H1 (cell line): ENCODE results near the gene PTPMT1.

Source experiments
- CEBPB ChIP-seq: IDR thresholded peaks from 2 replicates; pipeline ENCODE4 v1.6.1; 2012; ENCODE audit warnings: low read depth, low read length
- CHD1 ChIP-seq: IDR thresholded peaks from 2 replicates; pipeline ENCODE4 v1.6.1; 2012; ENCODE audit warnings: low read depth, low read length, improper control_type of control experiment
- CHD2 ChIP-seq: IDR thresholded peaks from 2 replicates; pipeline ENCODE4 v1.6.1; 2012; ENCODE audit warnings: low read length, improper control_type of control experiment
- EP300 ChIP-seq, 2 experiments: IDR thresholded peaks; 1 replicate in 1 of 2; 2 replicates in 1 of 2; pipeline ENCODE4 v1.6.1; 2011 to 2012; ENCODE audit warnings: low read depth in 2 of 2, low read length in 2 of 2, mild to moderate bottlenecking in 2 of 2, borderline replicate concordance in 1 of 2, inconsistent platforms in 1 of 2, moderate library complexity in 1 of 2
- GTF2F1 ChIP-seq: IDR thresholded peaks from 2 replicates; pipeline ENCODE4 v1.6.1; 2012; ENCODE audit warnings: low read depth, low read length, improper control_type of control experiment, borderline replicate concordance
- HDAC6 ChIP-seq: IDR thresholded peaks from one replicate; pipeline ENCODE4 v1.7.1; 2012; ENCODE audit warnings: low read depth, mild to moderate bottlenecking, inconsistent platforms, low read length, moderate library complexity
- KDM5A ChIP-seq: fragments of 200-600 bp; IDR thresholded peaks from 2 replicates; pipeline ENCODE4 v1.7.1; 2012; ENCODE audit warnings: mild to moderate bottlenecking, low read length, inconsistent platforms, mixed read lengths
- POLR2A ChIP-seq, 2 experiments: IDR thresholded peaks; 1 replicate in 1 of 2; 2 replicates in 1 of 2; pipeline ENCODE4 v1.6.1; 2011; ENCODE audit warnings: low read depth in 2 of 2, low read length in 2 of 2, mild to moderate bottlenecking in 2 of 2; ENCODE audit errors: control extremely low read depth in 1 of 2
- SP1 ChIP-seq: IDR thresholded peaks from 2 replicates; pipeline ENCODE4 v1.6.1; 2011; ENCODE audit warnings: low read depth, low read length
- TCF12 ChIP-seq: IDR thresholded peaks from 2 replicates; pipeline ENCODE4 v1.6.1; 2011; ENCODE audit warnings: low read depth, mild to moderate bottlenecking, low read length
- TEAD4 ChIP-seq: IDR thresholded peaks from 2 replicates; pipeline ENCODE4 v1.6.1; 2012; ENCODE audit warnings: low read depth, low read length, inconsistent platforms, mixed read lengths
- TF ChIP-seq, protein P1 (sequence below): IDR thresholded peaks from 2 replicates; pipeline ENCODE4 v1.6.1; 2012; ENCODE audit warnings: low read length, inconsistent platforms
- TF ChIP-seq, protein P2 (sequence below), 3 experiments: IDR thresholded peaks; 1 replicate in 2 of 3; 2 replicates in 1 of 3; pipeline versions ENCODE4 v1.5.1 to v1.6.1; 2011; ENCODE audit warnings: low read length in 3 of 3, mild to moderate bottlenecking in 3 of 3, inconsistent platforms in 2 of 3, low read depth in 1 of 3, moderate library complexity in 1 of 3; ENCODE audit not compliant: insufficient read depth in 1 of 3; ENCODE audit errors: control extremely low read depth in 1 of 3
- TF ChIP-seq, protein P3 (sequence below): IDR thresholded peaks from 2 replicates; pipeline ENCODE4 v1.6.1; 2011; ENCODE audit warnings: low read length, improper control_type of control experiment

DNA sequence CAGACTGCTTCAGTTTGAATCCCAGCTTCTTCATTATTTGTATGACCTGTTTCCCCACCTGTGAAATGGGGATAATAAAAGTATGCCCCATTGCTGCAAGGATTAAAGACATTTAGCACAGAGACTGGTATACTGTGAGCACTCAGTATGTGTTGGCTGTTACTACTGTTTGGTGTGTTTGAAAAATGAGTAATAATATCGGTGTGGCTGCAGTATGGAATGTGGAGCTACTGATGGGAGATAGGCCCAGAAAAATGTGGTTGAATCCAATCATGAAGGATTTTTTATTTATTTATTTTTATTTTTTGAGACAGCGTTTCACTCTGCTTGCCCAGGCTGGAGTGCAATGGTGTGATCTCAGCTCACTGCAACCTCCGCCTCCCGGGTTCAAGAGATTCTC lies 37.9 kb downstream of the PTPMT1 start:
- TF ChIP-seq KDM5A (no peak), EP300 (IDR thresholded peaks at IDR 0.05; ENCODE audit: borderline replicate concordance in 1 of 2, low read depth in 2 of 2, low read length in 2 of 2) (no peak), HDAC6 (no peak), GTF2F1 (no peak), CHD1 (no peak), TCF12 (no peak), TEAD4 (no peak), SP1 (no peak), POLR2A (IDR thresholded peaks at IDR 0.05; ENCODE audit: control extremely low read depth in 1 of 2, low read depth in 2 of 2, low read length in 2 of 2) (no peak), CEBPB (no peak), CHD2 (no peak)
- TF ChIP-seq, protein P1, sequence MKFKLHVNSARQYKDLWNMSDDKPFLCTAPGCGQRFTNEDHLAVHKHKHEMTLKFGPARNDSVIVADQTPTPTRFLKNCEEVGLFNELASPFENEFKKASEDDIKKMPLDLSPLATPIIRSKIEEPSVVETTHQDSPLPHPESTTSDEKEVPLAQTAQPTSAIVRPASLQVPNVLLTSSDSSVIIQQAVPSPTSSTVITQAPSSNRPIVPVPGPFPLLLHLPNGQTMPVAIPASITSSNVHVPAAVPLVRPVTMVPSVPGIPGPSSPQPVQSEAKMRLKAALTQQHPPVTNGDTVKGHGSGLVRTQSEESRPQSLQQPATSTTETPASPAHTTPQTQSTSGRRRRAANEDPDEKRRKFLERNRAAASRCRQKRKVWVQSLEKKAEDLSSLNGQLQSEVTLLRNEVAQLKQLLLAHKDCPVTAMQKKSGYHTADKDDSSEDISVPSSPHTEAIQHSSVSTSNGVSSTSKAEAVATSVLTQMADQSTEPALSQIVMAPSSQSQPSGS = no peak
- TF ChIP-seq, protein P2, sequence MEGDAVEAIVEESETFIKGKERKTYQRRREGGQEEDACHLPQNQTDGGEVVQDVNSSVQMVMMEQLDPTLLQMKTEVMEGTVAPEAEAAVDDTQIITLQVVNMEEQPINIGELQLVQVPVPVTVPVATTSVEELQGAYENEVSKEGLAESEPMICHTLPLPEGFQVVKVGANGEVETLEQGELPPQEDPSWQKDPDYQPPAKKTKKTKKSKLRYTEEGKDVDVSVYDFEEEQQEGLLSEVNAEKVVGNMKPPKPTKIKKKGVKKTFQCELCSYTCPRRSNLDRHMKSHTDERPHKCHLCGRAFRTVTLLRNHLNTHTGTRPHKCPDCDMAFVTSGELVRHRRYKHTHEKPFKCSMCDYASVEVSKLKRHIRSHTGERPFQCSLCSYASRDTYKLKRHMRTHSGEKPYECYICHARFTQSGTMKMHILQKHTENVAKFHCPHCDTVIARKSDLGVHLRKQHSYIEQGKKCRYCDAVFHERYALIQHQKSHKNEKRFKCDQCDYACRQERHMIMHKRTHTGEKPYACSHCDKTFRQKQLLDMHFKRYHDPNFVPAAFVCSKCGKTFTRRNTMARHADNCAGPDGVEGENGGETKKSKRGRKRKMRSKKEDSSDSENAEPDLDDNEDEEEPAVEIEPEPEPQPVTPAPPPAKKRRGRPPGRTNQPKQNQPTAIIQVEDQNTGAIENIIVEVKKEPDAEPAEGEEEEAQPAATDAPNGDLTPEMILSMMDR (IDR thresholded peaks at IDR 0.05; ENCODE audit: control extremely low read depth in 1 of 3, insufficient read depth in 1 of 3, low read depth in 1 of 3, low read length in 3 of 3) = no peak
- TF ChIP-seq, protein P3, sequence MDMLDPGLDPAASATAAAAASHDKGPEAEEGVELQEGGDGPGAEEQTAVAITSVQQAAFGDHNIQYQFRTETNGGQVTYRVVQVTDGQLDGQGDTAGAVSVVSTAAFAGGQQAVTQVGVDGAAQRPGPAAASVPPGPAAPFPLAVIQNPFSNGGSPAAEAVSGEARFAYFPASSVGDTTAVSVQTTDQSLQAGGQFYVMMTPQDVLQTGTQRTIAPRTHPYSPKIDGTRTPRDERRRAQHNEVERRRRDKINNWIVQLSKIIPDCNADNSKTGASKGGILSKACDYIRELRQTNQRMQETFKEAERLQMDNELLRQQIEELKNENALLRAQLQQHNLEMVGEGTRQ = no peak
